HG02943 (cell line): ENCODE measurements around the gene GLT8D1.
"Not testable (repeated sequence)": the region's sequence is repeated elsewhere in the genome, so short reads cannot be mapped to it uniquely, and the experiment has no call there.

ENCODE experiments used
- ATAC-seq: cut with Tn5 transposase; IDR thresholded peaks from one replicate; pipeline ENCODE4 v1.9.1; 2021; ENCODE audit warnings: mild to moderate bottlenecking, low read depth, moderate library complexity; ENCODE audit not compliant: unreplicated experiment

Gene GLT8D1

DNA sequence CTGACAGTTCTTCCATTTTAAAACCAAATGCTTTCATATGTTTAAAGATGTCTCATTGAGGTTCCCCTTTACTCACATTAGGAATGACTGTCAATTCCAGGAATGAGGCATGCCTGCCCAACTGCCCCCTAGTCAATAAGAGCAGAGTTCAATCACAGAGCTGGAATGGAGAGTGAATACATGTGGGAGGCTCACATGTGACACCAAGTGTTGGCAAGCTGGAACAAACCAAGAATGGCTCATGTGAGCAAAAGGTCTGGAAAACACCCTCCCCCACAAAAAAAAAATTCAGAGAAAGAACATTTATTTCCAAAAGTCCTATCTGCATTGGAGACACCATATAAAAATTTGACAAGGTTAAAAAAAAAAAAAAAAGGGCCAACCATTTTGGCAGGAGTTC is 23.6 kb downstream of the GLT8D1 start:
- ATAC-seq = no peak

- ATAC-seq = no peak
These were observed 24.0 kb downstream of the GLT8D1 start for GRCh38 chr3:52681596-52681995.

DNA sequence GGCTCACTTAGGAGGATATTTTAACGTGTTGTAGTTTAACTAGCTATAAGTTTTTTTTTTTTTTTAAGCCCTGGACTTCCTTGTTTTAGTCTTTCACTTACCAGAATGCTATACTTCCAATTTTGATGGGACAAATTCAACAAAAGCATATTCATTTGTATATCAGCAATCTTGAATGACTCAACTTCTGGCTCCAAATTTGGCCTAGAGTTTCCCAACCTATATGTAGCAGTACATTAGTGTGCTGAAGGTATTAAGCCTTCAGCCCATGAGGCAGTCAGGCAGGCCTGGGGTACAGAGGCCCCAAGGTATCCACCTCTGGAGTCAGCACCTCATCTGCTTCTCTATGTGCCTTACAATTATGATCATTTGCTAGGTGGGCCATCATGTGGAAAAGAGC is 25.8 kb downstream of the GLT8D1 start:
- ATAC-seq = no peak

DNA sequence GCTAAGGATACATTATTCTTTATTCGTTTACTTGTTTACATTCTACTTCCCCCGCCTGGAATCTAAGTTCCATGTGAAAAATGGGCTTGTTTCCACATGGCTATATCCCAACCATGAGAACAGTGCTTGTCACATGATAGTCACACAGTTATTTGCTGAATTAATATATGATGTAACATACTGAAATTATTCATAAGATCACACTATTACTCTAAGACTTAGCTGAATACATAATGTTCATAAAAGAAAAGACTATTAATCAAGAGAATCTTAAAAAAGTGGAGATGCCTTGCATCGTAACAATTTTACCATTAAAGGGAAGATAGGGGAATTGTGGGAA is 26.4 kb downstream of the GLT8D1 start:
- no peak for ATAC-seq

DNA sequence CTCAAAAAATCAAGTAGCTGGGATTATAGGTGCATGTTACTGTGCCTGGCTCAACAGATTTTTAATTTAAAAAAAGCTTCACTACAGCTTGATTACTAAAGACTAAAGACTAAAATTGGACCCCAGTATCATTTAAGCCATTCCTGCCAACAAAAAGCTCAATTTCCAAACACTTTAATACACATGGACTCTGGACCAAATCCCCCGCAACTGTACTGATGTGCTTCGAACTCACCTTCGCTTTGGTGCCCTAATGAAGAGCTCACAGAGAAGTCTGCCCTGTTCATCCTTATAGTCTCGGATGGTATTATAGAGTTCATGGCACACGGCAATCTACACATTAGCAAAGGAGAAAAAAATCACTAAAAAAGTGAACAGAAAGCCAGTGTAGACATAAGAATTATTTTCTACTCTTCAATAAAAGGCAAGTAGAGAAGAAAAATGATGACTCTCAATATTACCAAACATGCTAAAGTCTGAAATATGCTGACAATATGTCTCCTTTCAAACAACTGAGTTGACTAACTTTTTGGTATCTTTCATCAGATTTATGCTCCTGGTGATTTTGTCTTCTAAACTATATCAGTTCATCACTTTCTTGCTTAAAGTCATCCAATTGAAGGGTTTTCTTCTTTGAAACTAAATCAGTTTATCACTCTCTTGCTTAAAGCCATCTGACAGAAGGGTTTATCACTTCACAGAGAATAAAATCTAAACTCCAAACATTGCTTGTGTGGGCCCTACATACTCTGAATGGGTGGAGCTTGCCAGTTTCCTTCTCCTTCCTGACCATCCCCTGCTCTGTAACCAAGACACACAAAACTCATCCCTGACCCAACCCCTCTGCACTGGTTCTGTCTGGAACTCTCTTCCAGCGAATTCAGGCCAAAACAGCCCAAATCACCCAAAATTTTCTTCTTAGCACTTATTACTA is 27.1 kb downstream of the GLT8D1 start:
- ATAC-seq = no peak

DNA sequence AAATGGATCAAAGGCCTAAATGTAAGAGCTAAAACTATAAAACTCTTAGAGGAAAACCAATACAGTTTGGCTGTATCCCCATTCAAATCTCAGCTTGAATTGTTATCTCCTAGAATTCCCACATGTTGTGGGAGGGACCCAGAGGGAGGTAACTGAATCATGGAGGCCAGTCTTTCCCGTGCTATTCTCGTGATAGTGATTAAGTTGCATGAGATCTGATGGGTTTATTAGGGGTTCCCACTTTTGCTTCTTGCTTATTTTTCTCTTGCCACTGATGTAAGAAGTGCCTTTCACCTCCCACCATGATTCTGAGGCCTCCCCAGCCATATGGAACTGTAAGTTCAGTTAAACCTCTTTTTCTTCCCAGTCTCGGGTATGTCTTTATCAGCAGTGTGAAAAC is 29.4 kb downstream of the GLT8D1 start:
- ATAC-seq = not testable (repeated sequence)

DNA sequence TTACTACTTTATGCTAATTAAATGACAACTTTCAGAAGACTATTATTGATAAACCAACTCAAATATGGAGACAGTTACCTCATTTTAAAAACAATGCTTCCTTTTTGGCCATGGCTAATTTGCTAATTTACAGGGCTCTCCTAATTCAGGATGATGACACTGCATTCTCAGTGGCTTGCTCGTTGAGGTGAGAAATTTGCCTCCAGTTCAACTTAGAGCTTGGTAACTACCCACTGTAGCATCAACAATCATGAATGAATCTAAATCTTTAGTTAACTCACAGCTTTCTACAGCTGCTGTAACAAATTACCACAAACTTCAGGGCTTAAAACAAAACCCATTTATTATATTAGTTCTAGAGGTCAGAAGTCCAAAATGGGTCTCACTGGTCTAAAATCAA is 33.9 kb downstream of the GLT8D1 start:
- ATAC-seq = no peak

DNA sequence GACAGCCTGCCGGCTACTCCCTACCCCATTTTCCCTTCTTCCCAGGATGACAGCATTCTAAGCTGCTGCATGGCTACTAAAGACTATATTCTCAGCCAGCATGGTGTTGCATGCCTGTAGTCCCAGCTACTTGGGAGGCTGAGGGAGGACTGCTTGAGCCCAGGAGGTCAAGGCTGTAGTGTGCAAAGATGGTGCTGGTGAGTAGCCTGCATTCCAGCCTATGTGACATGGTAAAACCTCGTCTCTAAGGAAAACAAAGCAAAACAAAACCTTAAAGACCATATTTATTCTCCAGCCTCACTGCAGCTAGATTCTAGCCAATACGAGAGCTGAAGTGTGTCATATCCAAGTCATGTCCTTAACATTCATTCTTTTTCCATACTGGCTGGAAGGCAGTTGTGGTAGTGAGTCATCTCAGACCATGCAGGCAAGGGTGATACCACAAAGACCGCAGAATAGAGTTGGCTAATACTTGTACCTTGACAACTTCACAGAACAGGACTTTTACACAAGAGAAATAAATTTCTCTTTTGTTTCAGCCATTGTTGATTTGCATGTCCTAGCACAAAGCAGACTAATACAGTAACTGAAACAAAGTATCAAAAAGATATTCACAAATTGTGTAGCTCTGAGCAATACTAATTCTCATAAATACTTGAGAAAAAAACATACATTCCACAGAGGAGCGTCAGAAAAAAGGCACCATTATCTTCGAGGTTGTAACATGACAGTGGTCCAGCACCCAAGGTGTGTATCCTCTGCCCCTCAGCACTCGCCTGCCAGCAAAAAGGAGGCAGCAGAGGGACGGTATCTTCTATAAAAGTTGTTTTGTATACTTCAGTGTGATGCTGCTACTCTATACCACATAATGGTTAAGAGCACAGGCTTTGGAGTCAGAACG is 34.7 kb downstream of the GLT8D1 start:
- no peak for ATAC-seq

DNA sequence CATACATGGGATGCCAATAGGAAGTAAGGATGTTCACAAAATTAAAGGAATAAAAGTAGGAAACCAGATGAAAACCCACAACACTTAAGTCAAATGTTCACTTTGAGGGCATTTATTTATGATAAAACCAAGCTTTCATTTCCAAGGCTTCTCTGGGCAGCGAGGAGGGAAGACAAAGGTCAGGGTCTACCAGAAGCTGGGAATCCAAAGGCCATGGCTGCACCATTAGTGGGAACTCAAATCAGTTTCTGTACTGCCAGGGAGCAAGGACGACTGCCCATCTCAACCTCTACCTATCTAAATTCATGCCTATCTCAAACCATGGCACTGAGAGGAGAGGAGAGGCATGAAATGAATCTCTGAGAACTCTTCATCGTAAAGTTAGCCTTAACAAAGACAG is 42.5 kb downstream of the GLT8D1 start:
- ATAC-seq = no peak

DNA sequence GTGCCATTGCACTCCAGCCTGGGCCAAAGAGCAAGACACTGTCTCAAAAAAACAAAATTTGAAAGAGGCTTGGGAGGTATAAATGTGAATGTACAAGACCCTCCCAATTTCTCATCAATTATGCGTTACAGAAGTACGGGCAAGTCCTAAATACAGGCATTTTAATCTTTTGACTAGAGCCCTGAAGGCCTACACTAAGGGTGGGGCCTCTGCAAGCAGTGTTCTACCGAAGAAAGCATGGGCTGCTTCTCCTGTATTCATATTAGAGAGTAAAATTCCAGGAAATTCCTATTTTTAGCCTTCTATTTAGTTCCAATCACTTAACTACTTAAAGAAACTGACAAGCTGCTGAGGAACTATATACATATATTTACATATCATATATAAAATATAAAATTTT is 45.5 kb downstream of the GLT8D1 start:
- no peak for ATAC-seq

GRCh38 chr3:52655895-52656294 is 49.7 kb downstream of the GLT8D1 start:
- no peak for ATAC-seq

GRCh38 chr3:52651592-52651991 is 54.0 kb downstream of the GLT8D1 start:
- ATAC-seq = no peak

- ATAC-seq = no peak
These were observed 55.2 kb downstream of the GLT8D1 start for GRCh38 chr3:52650439-52650838.

GRCh38 chr3:52649461-52650210 is 56.0 kb downstream of the GLT8D1 start:
- ATAC-seq = no peak

DNA sequence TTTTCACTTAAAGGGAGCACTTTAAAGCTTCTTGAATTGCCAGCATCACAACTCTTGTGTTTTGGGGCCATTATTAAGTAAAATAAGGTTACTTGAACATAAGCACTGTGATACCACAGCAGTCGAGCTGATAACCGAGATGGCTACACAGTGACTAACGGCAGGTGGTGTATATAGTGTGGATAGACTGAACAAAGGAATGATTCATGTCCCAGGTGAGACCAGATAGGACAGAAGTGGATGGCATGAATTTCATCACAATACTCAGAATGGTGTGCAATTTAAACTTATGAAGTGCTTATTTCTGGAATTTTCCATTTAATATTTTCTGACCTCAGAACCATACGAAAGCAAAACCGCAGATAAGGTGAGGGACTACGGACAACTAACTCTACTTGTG is 60.0 kb downstream of the GLT8D1 start:
- no peak for ATAC-seq
